ENCODE measurements around the gene PITPNM2. TPM values are rescaled to one million over a fixed set of nuclear protein-coding genes. Genes with fewer than 3 reads are reported as not detected.

The PITPNM2 gene
- total and polyA plus RNA-seq, 2 of the 8 experiments (the other 6 are each of a cell fraction or from before 2014, with no cell fraction given): 0.59 to 3.4 TPM

- TF ChIP-seq EP300 (IDR thresholded peaks at IDR 0.05; ENCODE audit: borderline replicate concordance in 1 of 2, low read depth in 2 of 2, low read length in 2 of 2): no peak
- TF ChIP-seq CTBP2 (IDR thresholded peaks at IDR 0.05; ENCODE audit: borderline replicate concordance, insufficient read depth, insufficient read length, low read length): no peak
- TF ChIP-seq SUZ12 (IDR thresholded peaks at IDR 0.05; ENCODE audit: low read length): no peak
- TF ChIP-seq TEAD4 (IDR thresholded peaks at IDR 0.05; ENCODE audit: low read depth, low read length): no peak
- no peak for TF ChIP-seq GTF2F1 (IDR thresholded peaks at IDR 0.05; ENCODE audit: borderline replicate concordance, low read depth, low read length)
- no peak for TF ChIP-seq TCF12 (IDR thresholded peaks at IDR 0.05; ENCODE audit: low read depth, low read length)
- no peak for TF ChIP-seq ASH2L (IDR thresholded peaks at IDR 0.05; ENCODE audit: low read length)
Observed at GRCh38 chr12:123141615-123142517, 9.0 kb downstream of the PITPNM2 start (continued).

All from H1 (cell line).